Ovary (tissue), 9 donors: Measurements from ENCODE around the gene KCNB1. TPM values are rescaled to one million over a fixed set of nuclear protein-coding genes. Genes with fewer than 3 reads are reported as not detected.
"Not testable (repeated sequence)": the region's sequence is repeated elsewhere in the genome, so short reads cannot be mapped to it uniquely, and the experiment has no call there.

Experiments
- DNase-seq, 5 donors: peaks; one replicate each; pipeline ENCODE4 v3.0.0-alpha.2; 2019 to 2020
- H3K27ac ChIP-seq, 2 donors: fragments of 200-600 bp; one replicate each; pipeline versions ENCODE4 v1.5.1 to v1.8.0; 2019 to 2022
- H3K27me3 ChIP-seq: fragments of 200-600 bp; one replicate; pipeline ENCODE4 v1.8.0; 2022
- H3K36me3 ChIP-seq: fragments of 200-600 bp; sonication (generic); one replicate; pipeline ENCODE4 v1.5.1; 2019
- H3K4me1 ChIP-seq: one replicate; pipeline ENCODE4 v1.8.1; 2013; ENCODE audit warnings: mild to moderate bottlenecking, moderate library complexity; ENCODE audit not compliant: insufficient read depth
- H3K4me3 ChIP-seq: fragments of 200-600 bp; sonication (generic); one replicate; pipeline ENCODE4 v1.5.1; 2017
- H3K9me3 ChIP-seq, 2 donors: fragments of 200-600 bp in 1 of 2; sonication (generic) in 1 of 2; one replicate each; pipeline versions ENCODE4 v1.5.1 to v1.8.1; 2013 to 2019; ENCODE audit warnings: mild to moderate bottlenecking in 1 of 2, moderate library complexity in 1 of 2
- EP300 ChIP-seq: sonication (generic); formaldehyde crosslinking; IDR thresholded peaks from one replicate; pipeline ENCODE4 v1.6.1; 2017; ENCODE audit warnings: antibody characterized with exemption
- POLR2A ChIP-seq: fragments of 450-650 bp; IDR thresholded peaks from one replicate; pipeline ENCODE4 v1.6.1; 2017; ENCODE audit warnings: antibody characterized with exemption, mild to moderate bottlenecking, moderate library complexity
- WGBS, 3 donors: extraction: QIAGEN DNeasy Blood & Tissue Kit in 1 of 3; methylation state at CpG; one replicate each; pipeline versions ENCODE4 v1.1.5 to v1.1.7; 2013 to 2017; 5-methylcytosine and 5-hydroxymethylcytosine counted together
- intact Hi-C, 4 donors: fragments of 100-400 bp; cut with DNase I; formaldehyde crosslinking; loops; one replicate each; pipeline versions ENCODE4 v1.11.0 to v1.15.1; 2022 to 2023
- polyA plus RNA-seq, 2 donors: library from polyadenylated mRNA; stranded (reverse); fragments of 200-250 nt in 1 of 2; fragments of 350-450 nt in 1 of 2; fragmentation: Illumina TruSeq in 1 of 2; extraction: RNeasy Lipid Tissue Mini Kit (QIAGEN cat#74804) in 1 of 2; gene quantifications; one replicate each; pipeline ENCODE4 v1.2.3, GENCODE V29; 2013 to 2014
- total RNA-seq, 7 donors: library from RNA; depleted of rRNA in 2 of 7; stranded (reverse); fragments of >200 nt in 2 of 7; fragmentation: NEBNext Ultra II Directional in 3 of 7; extraction: Animal tissue kit (Norgen Biotek cat#: 25700) in 3 of 7; gene quantifications; one replicate each; pipeline versions ENCODE4 v1.1.0 to v1.2.4, GENCODE V29; 2016 to 2023
- TF ChIP-seq, protein P1 (sequence below), 3 donors: fragments of 450-650 bp in 2 of 3; fragments of 200-600 bp in 1 of 3; IDR thresholded peaks; one replicate each; pipeline versions ENCODE4 v1.5.1 to v1.8.0; 2016 to 2022; ENCODE audit warnings: antibody characterized with exemption in 3 of 3, mild to moderate bottlenecking in 1 of 3
- donor health status: DM: no; HTN: no; CAD: no; lungs with moderate emphysema.
- donor health status: DM: no; HTN: no; CAD: no.
- donor health status: Bipolar disorder and iron deficiency.
- donor health status: DM: yes; HTN: yes; CAD: no.
- donor health status: DM: no; HTN: no; CAD: no.
- donor health status: DM: yes; HTN: yes; CAD: no.

Gene KCNB1
- total and polyA plus RNA-seq, 9 donors: 0.12 to 5.4 (median 1.3) TPM

DNA sequence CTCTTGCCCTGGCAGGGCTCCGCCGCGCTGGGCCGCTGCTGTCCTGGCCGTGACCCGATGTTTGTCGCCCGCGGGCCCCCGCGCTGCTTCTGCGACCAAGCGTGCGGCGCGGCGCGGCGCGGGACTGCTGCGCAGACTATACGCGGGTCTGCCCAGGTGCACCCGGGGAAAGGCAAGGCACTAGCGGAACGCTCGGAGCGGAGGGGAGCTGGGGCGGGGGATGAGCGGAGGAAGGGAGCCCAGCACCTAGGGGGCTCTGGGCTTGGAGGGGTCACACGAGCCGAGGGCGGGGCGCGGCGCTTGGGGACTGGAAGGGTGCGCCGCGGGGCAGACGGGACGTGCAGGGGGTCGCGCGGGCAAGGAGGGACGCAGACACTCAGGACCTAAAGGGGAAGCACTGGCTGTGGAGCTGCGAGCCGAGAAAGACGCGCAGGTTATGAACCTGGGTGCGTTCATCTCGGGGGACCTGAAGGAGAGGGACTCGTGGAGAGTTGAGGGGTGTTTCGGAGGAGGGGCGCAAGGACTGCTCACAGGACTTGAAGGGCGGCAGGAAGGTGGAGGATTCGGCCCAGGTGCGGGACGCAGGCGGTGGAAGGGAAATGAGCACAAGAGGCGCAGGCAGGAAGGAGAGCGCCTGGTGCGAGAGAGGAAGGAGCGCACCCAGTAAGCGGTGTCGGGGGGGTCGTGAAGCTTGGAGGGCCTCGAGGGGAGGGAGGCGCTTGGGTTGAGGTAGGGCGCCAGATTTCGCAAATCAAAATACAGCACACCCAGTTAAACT is 163.8 kb downstream of the KCNB1 start:
- H3K27me3 ChIP-seq: no peaks in the 10 kb centered on the region
- H3K9me3 ChIP-seq: no peaks in the 10 kb centered on the region
- DNase-seq: no peak
- 1 to 2% (median 1%) methylated on average over 49 to 70 of the region's 70 CpGs for WGBS, 3 donors
- no peak overlapping the region for H3K27ac ChIP-seq
- intact Hi-C loops: no loop called here
- H3K4me1 ChIP-seq: peaks cover 4% of the 10 kb centered on the region
- no peak for TF ChIP-seq POLR2A
- no peaks in the 10 kb centered on the region for H3K36me3 ChIP-seq
- H3K4me3 ChIP-seq: no peak overlapping the region

DNA sequence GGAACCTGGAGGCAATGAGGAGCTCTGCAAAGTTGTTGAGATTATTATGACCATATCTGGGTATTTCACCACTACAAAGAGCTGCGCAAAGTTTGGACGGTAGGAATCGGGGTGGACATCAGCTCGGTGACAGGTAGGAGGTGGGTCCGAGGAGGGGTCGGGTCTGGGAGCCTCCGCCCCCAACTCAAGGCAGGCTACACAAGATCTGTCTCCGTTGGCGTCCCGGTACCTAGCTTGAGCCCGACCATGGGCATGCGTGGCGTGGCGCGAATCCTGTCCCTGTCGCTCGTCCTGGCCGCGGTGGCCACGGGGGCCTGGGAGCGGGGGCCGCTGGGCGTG is 164.4 kb downstream of the KCNB1 start:
- no peak overlapping the region for H3K27ac ChIP-seq
- no peaks in the 10 kb centered on the region for H3K27me3 ChIP-seq
- 3 to 6% (median 6%) methylated on average over 20 to 23 of the region's 23 CpGs for WGBS, 3 donors

DNA sequence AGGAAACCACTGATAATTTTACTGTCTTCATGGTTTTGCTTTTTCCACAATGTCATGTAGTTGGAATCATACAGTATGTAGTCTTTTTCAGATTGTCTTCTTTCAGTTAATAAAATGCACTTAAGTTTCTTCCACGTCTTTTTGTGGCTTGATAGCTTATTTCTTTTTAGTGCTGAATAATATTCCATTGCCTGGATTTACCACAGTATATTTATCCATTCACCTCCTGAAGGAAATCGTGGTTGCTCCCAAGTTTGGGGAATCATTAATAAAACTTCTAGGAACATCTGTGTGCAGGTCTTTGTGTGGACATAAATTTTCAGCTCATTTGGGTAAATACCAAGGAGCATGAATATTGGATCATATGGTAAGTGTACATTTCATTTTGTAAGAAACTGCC is 165.8 kb downstream of the KCNB1 start:
- intact Hi-C loops: no loop called here
- TF ChIP-seq, protein P1, sequence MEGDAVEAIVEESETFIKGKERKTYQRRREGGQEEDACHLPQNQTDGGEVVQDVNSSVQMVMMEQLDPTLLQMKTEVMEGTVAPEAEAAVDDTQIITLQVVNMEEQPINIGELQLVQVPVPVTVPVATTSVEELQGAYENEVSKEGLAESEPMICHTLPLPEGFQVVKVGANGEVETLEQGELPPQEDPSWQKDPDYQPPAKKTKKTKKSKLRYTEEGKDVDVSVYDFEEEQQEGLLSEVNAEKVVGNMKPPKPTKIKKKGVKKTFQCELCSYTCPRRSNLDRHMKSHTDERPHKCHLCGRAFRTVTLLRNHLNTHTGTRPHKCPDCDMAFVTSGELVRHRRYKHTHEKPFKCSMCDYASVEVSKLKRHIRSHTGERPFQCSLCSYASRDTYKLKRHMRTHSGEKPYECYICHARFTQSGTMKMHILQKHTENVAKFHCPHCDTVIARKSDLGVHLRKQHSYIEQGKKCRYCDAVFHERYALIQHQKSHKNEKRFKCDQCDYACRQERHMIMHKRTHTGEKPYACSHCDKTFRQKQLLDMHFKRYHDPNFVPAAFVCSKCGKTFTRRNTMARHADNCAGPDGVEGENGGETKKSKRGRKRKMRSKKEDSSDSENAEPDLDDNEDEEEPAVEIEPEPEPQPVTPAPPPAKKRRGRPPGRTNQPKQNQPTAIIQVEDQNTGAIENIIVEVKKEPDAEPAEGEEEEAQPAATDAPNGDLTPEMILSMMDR (IDR thresholded peaks at IDR 0.05): no peak
- TF ChIP-seq POLR2A: no peak
- TF ChIP-seq EP300: no peak
- Histone ChIP-seq H3K4me1 (peaks cover 4% of the 10 kb centered on the region), H3K27me3 (no peaks in the 10 kb centered on the region), H3K36me3 (no peaks in the 10 kb centered on the region), H3K4me3 (no peak overlapping the region), H3K9me3 (no peaks in the 10 kb centered on the region), H3K27ac (no peak overlapping the region)
- DNase-seq: no peak
- 57 to 93% (median 79%) methylated on average over 2 of the region's 2 CpGs for WGBS, 3 donors

More for the DNA sequence above, 164.4 kb downstream of the KCNB1 start:
- H3K36me3 ChIP-seq: no peaks in the 10 kb centered on the region
- DNase-seq: no peak
- TF ChIP-seq, protein P1 (IDR thresholded peaks at IDR 0.05): no peak
- no peak overlapping the region for H3K4me3 ChIP-seq
- H3K4me1 ChIP-seq: peaks cover 4% of the 10 kb centered on the region
- intact Hi-C loops: no loop called here
- H3K9me3 ChIP-seq: no peaks in the 10 kb centered on the region

GRCh38 chr20:49315580-49315979 is 166.9 kb downstream of the KCNB1 start:
- intact Hi-C loops: no loop called here
- peaks cover 4% of the 10 kb centered on the region for H3K4me1 ChIP-seq
- H3K27me3 ChIP-seq: no peaks in the 10 kb centered on the region
- 55 to 64% (median 58%) methylated on average over 1 of the region's 1 CpG for WGBS, 3 donors
- TF ChIP-seq, protein P1 (IDR thresholded peaks at IDR 0.05): no peak
- TF ChIP-seq EP300: no peak
- no peaks in the 10 kb centered on the region for H3K36me3 ChIP-seq
- H3K9me3 ChIP-seq: no peaks in the 10 kb centered on the region
- H3K27ac ChIP-seq: no peak overlapping the region
- no peak overlapping the region for H3K4me3 ChIP-seq
- DNase-seq: no peak

DNA sequence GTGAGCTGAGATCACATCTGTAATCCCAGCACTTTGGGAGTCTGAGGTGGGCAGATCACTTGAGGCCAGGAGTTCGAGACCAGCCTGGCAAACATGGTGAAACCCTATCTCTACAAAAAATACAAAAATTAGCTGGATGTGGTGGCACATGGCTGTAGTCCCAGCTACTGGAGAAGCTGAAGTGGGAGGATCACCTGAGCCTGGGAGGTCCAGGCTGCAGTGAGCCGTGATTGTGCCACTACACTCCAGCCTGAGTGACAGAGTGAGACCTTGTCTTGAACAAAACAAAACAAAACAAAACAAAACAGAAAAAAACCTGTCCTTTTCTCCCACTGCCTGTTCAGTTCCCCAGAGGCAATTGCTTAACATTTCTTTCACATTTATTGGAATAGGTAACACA is 168.4 kb downstream of the KCNB1 start:
- H3K9me3 ChIP-seq, DNase-seq, H3K27ac ChIP-seq, H3K27me3 ChIP-seq, H3K36me3 ChIP-seq, intact Hi-C loops, H3K4me1 ChIP-seq, H3K4me3 ChIP-seq: not testable (repeated sequence)
- WGBS, 3 donors: 53 to 73% (median 69%) methylated on average over 2 of the region's 2 CpGs

Other genes with a start within 250 kb of the KCNB1 start
- 10 to 100 TPM; 17.6 to 29.7 (median 23.5) TPM for gene ZNFX1, start 204.6 kb downstream of the KCNB1 start, total RNA-seq
- gene ZNFX1, start 204.6 kb downstream of the KCNB1 start, polyA plus RNA-seq: 10 to 100 TPM in 1 of 2 donors, 1 to 10 TPM in 1; 9.2 to 38.1 TPM
- gene PTGIS, start 85.5 kb upstream of the KCNB1 start, total RNA-seq: 100 to 1,000 TPM in 5 of 7 donors, 10 to 100 TPM in 2; 38.3 to 221 (median 160) TPM
- 100 to 1,000 TPM in 1 of 2 donors, 10 to 100 TPM in 1; 42.4 to 130 TPM for gene PTGIS, start 85.5 kb upstream of the KCNB1 start, polyA plus RNA-seq
- gene B4GALT5, start 231.2 kb upstream of the KCNB1 start, total RNA-seq: 10 to 100 TPM; 19.0 to 53.6 (median 37.7) TPM
- gene B4GALT5, start 231.2 kb upstream of the KCNB1 start, polyA plus RNA-seq: 10 to 100 TPM; 22.2 to 50.9 TPM